Eye (tissue), 1 donor: ENCODE data around the gene MIAT.

Experiments
- DNase-seq: peaks from one replicate; pipeline ENCODE4 v3.0.0-alpha.2; 2015

Gene MIAT

DNA sequence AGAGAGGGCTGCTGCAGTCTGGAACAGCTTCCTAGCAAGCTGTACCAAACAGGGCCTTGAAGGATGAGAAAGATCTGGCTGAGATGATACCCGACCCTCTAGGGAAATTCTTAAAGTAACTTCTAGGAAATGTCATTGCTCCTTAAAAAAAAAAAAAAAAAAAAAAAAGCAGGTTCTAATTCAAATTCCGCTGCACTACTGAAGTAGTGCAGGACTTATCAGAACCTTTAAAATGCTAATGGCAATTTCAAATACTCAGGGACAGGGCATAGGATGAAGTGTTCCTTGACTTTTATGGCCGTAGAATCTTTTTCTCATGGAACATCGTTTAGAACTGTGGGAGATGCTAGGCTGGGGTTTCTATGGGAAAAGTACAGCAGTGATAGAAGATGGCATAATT is 13.1 kb downstream of the MIAT start:
- DNase-seq = no peak

DNA sequence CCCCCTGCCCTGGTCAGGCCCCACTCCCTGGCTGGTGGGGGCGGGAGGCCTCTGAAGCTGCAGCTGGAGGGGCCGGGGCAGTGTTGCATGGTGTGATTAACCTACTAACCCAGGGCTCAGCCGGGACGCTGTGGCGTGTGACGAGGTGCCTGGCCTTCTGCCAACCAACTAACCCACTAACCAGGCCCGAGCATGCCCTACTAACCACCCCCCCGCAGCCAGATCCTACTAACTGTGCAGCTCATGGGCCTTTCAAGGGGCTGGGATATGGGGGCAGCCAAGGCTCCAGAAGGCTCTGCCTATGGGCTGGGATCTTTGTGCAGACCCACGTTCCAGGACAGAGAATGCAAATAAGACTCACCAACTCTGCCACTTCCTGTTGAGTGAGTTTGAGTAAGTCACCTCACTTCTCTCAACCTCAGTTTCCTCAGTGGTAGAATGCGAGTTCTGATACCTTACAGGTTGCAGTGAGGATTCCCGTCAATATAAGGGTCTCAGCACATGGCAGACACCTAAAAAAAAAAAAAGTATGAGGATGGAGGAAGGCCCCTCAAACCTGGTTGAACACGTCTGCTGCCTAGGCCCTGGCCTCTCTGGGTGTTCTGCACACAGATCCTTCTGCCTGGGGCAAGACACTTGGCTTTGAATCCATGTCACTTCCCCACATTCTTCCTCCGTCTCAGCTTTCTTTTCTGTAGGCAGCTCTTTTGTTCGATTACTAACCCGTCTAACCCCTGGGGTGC is 14.1 kb downstream of the MIAT start:
- no peak for DNase-seq

DNA sequence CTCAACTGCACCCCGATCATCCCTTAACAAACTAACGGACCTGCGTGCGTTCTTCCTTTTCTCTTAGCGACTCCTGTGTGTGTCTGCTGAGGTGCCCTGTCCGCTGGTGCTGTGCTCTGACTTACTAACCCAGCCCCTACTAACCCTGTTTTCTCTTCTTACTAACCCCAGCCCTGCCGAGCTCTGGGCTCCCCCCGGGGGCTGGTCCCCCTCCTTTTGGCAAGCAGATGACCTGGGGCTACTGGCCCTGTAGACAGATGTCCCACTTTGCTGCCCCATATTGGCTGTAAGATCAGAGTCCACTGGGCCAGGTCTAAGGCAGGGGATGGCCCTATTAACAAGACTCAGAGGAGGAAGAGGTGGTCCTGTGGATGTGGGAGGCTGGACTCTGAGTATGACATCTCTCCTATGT is 14.7 kb downstream of the MIAT start:
- no peak for DNase-seq

GRCh38 chr22:26672590-26673468 is 15.4 kb downstream of the MIAT start:
- DNase-seq = peak; percentile 98

- no peak for DNase-seq
Measured at GRCh38 chr22:26673486-26673885, 16.1 kb downstream of the MIAT start.

GRCh38 chr22:26674211-26675190 is 17.1 kb downstream of the MIAT start:
- DNase-seq = no peak

DNA sequence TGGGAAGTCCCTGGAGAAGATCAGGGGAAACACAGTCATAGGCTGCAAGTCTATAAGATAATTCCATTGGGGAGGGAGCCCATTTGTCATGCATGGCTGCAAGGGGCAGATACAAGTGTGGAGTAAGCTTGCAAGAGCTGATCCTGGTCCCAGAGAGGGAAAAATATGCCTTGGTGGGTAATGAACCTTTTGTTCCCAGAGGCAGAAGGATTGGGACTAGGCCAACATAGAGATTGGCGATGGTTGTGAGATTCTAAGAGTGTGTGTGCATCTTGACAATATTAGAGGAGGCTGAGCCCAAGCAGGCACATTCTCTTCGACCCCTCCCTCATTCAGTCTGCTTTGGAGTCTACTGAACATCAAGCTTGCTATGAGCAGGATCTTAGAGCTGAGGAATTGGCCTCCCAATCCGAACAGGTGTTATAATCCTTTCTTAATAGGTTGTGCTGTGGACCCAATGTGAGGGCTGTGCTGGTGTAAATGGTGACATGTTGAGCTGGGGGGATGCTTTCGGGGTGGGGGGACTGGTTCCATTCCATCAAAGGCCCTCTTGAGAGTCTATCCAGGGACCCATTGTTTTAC is 18.4 kb downstream of the MIAT start:
- no peak for DNase-seq

DNA sequence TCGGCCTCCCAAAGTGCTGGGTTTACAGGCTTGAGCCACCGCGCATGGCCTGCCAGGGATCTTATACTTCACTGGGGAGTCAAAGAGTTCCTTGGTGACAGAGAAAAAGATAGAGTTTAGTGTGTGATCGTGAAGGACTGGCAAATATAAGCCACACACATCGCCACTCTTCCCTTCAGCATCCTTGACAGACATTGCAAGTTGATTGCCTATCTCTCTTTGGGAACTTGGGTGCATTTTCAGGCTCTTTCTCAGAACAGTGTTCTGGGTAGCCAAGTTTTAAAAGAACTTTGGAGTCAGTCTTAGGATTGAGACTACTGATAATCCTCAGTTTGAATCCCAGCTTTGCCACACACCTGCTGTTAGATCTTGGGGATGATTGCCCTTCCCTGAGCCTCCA is 19.8 kb downstream of the MIAT start:
- no peak for DNase-seq

DNA sequence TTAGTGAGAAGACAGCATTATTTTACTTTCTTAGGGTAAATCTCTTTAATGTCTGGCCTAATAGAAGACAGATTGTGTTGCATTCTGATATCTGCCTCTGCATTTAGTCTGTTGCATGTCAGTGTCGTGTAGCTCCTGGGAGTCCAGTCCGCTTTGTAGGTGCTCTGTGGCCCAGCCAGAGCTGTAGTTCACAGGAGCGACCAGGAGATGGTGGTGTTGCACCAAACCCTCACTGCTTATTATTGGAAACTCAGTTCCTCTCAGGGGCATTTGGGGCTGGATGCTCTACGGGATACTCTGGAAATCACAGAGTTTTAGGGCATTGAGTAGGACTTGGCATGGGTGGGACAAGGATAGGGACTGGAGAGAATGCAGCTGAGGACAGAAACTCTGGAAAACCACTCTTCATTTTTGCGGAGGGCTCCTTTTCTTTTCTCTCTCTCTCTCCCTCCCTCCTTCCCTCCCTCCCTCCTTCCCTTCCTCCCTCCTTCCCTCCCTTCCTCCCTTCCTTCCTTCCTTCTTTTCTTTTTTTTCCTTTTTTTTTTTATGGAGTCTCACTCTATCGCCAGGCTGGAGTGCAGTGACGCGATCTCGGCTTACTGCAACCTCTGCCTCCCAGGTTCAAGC is 21.7 kb downstream of the MIAT start:
- peak; percentile 95 for DNase-seq

DNA sequence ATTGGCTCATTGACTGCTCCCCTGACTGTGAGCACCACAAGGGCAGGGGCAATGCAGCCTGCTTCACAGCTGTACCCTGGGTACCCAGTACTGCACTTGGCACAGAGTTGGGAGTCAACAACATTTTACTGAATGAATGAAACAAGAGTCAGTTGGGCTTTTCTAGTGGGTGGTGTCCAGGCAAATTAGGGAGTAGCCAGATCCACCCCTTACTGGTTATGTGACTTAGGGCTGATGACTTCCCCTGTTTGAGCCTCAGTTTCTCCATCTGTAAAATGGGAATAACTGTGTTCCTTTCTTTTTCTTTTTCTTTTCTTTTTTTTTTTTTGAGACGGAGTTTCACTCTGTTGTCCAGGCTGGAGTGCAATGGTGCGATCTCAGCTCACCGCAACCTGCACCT is 23.1 kb downstream of the MIAT start:
- DNase-seq = no peak

DNA sequence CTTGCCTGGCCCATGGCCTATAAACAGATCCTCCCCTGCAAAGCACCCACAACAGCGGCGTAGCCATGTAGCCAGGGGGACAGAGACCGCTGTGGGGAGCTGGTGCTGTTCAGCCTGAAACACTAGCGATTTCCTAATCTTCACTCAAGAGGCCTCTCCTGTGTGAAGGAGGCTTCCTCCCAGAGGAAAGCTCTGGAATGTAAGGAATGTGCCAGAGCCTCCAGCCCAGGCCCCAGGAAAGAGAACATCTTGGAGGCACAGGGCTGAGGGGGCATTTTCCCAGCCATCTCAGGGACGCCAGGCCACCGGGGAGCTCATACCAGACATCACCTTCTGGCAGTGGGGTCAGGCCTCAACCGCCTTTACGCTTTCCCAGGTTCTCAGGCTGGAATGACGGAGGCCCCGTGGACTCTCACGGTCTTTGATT is 24.0 kb downstream of the MIAT start:
- peak; percentile 72 for DNase-seq

DNA sequence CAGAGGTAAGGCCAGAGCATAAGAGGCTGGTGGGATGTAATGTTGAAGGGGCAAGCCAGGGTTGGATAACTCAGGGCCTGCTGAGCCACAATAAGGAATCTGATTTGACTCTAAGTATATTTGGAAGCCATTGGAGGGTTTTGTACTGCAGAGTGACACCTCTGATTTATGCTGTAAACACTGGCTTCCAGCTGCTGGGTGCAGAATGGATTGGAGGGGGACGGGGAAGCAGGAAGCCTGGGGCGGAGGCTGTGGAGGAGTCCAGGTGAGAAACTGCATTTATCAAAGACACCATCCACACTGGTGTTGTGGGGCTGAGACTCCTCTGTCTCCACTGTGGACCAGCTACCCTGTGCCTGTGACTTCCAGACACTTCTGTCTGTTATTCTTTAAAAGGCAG is 26.8 kb downstream of the MIAT start:
- no peak for DNase-seq

GRCh38 chr22:26685601-26686000 is 28.2 kb downstream of the MIAT start:
- no peak for DNase-seq

GRCh38 chr22:26687439-26687838 is 30.1 kb downstream of the MIAT start:
- DNase-seq = no peak

- peak; percentile 84 for DNase-seq
Measured at GRCh38 chr22:26689513-26690301, 32.3 kb downstream of the MIAT start.

DNA sequence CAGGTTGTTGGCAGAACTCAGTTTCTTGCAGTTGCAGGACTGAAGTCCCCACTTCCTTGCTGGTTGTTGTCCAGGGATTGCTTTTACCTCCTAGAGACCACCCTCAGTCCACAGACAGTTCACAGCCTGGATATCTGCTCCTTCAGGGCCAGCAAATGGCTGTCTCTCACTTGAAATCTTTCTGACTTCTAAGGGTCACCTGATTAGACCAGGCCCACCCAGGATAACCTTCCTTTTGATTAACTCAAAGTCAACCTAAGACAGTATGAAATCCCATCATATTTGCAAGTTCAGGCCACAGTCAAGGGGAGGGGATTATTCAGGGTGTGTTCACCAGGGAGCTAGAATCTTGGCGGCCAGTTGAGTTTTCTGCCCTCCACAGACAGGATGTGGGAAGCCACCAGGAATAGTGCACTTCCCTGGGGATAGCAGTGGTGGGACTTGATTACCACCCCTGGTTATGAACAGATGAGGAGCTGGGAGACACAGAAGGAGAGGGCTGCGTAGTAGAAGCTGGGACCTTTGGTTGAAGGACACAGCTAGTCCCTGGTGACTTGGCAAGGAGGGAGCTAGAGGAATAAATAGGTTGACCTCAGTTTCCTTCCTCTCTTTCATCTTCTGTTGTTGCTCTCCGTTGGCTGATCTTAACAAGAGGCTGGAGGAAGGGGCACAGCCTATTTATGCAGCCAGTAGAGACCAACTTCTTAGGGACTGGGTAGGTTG is 33.4 kb downstream of the MIAT start:
- DNase-seq = no peak

GRCh38 chr22:26691377-26691716 is 34.0 kb downstream of the MIAT start:
- no peak for DNase-seq

DNA sequence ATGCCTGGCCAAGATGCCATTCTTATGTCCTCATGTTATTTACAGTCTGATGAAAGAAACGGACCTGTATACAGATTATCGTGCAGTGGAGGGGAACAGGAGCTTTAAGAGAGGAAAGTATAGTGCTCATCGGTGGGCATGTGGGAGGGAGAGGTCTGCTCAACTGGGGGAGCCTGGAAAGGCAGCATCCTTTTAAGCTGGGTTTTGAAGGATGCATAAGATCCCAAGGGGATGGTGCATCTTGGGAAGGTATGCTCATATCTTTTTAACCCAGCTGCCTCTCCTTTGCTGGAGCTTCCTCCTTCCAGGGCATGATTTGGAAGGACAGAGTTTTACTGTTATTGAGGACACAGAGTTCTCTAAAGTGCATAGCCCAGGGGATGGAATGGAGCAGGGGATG is 34.8 kb downstream of the MIAT start:
- no peak for DNase-seq

DNA sequence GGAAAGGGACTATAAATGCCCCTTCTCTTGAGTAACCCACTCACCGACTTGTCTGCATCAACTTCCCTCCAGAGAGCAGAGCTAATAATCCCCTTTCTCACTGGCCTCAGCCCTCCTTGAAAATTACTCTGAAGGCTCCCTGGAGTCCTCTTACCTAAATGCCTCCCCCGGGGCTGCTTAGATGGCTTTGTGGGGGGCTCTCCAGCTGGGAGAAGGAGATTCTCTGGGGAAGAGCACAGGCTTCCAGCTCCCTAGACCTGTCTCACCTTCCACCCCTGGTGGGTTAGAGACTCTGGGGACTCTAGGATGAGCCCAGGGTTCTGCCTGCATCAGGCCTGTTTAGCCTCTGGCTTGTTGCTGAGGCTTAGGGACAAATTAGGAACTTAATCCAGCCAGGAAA is 39.8 kb downstream of the MIAT start:
- no peak for DNase-seq

DNA sequence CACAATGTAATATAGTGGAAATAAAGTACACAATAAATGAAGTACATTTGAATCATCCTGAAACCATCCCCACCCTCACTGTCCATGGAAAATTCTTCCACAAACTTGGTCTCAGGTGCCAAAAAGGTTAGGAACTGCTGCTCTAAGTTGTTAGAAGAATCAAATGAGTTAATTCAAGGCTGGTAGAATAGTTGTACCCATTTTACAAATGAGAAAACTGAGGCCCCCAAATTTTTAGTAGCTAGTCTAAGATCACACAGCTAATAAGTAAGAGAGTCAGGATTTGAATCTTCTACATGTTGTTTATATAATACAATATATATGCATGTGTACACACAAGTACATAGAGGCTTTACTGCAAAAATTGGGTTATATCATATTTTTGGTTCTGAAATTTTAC is 43.1 kb downstream of the MIAT start:
- no peak for DNase-seq

DNA sequence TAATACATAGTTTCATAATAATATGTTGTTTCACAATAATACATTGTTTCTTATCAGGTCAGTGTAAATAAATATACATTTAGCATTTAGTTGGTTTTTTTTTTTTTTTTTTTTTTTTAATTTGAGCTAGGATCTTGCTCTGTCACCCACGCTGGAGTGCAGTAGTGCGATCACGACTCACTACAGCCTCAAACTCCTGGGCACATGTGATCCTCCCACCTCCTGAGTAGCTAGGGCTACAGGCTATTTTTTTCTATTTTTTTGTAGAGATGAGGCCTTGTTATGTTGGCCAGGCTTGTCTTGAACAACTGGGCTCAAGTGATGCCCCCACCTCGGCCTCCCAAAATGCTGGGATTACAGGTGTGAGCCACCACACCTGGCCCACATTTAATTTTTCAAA is 43.5 kb downstream of the MIAT start:
- DNase-seq = no peak
